ENCODE measurements around the gene AP1G1. TPM values are rescaled to one million over a fixed set of nuclear protein-coding genes. Genes with fewer than 3 reads are reported as not detected.

The AP1G1 gene
- total and polyA plus RNA-seq, 2 of the 4 experiments (the other 2 are of a cell fraction), result 48.3 to 86.7 TPM

GRCh38 chr16:71707199-71707598 is 101.4 kb downstream of the AP1G1 start:
- Histone ChIP-seq H3K4ac (ENCODE audit: low read depth, low read length) (no peak overlapping the region), H3K27ac (ENCODE audit: insufficient read depth, low read length) (no peak overlapping the region), H3K27me3 (ENCODE audit: control insufficient read depth, insufficient read depth, low read length) (no peaks in the 10 kb centered on the region), H2AK9ac (replicated peaks; ENCODE audit: low read depth, low read length, poor library complexity) (no peak overlapping the region), H2AFZ (replicated peaks; ENCODE audit: low read length, poor library complexity) (no peak overlapping the region), H4K20me1 (ENCODE audit: insufficient read depth, low read length) (peaks cover 10% of the 10 kb centered on the region; the same call in 1 of the 2 replicates), H3K4me3 (ENCODE audit: insufficient read depth, low read depth, low read length) (no peak overlapping the region), H3K9ac (ENCODE audit: low read depth, low read length) (no peak overlapping the region), H3K4me2 (ENCODE audit: low read depth, low read length) (no peak overlapping the region), H4K8ac (ENCODE audit: low read depth in 2 of 2, low read length in 2 of 2) (no peak overlapping the region), H3K56ac (ENCODE audit: extremely low read depth, insufficient read depth, low read length) (no peak overlapping the region), H2AK5ac (ENCODE audit: low read depth, low read length) (no peak overlapping the region), H3K14ac (replicated peaks; ENCODE audit: low read depth, low read length) (no peak overlapping the region), H3K36me3 (ENCODE audit: control insufficient read depth, insufficient read depth, low read length) (0 out of 2 replicates have a peak, but pooled peaks cover 1% of the 10 kb centered on the region), H2BK5ac (ENCODE audit: low read depth, low read length, poor library complexity, severe bottlenecking) (no peak overlapping the region), H2BK20ac (ENCODE audit: low read depth, low read length) (no peak overlapping the region), H3K9me1 (ENCODE audit: insufficient read depth, low read length) (no peaks in the 10 kb centered on the region), H4K91ac (ENCODE audit: insufficient read depth, low read depth, low read length) (no peak overlapping the region), H2BK15ac (ENCODE audit: low read depth, low read length) (no peak overlapping the region), H4K5ac (ENCODE audit: low read depth, low read length) (no peak overlapping the region), H2BK120ac (ENCODE audit: low read depth, low read length) (no peak overlapping the region), H3K23ac (ENCODE audit: low read depth, low read length) (no peak overlapping the region), H3K4me1 (ENCODE audit: control insufficient read depth, insufficient read depth, low read length) (peaks cover 6% of the 10 kb centered on the region), H3K18ac (ENCODE audit: low read depth, low read length) (no peak overlapping the region), H3K79me1 (ENCODE audit: low read depth in 1 of 2, low read length in 2 of 2) (peaks cover 21 to 41% of the 10 kb centered on the region in 2 experiments), H3K9me3 (ENCODE audit: control insufficient read depth, insufficient read depth, low read length) (no peaks in the 10 kb centered on the region)
- ChIA-PET CTCF (interaction anchor here (1.0 kb wide), 1 partner anchor 139 kb away, joined by 3 read pairs; no protein-coding TSS in a partner anchor), POLR2A (ENCODE audit: unreplicated experiment) (no interaction called here)
- BruUV-seq (replicated peaks), result no TSS peak
- dilution Hi-C loops (cut with HindIII; ENCODE audit: low sequenced_read_pairs, unreplicated experiment), result no loop called here
- TF ChIP-seq MAZ (IDR thresholded peaks at IDR 0.05; ENCODE audit: borderline replicate concordance, low read depth, low read length), result no peak
- TF ChIP-seq NFE2L2 (IDR thresholded peaks at IDR 0.05; ENCODE audit: low read depth, low read length), result no peak
- WGBS, 2 experiments (ENCODE audit: extremely low coverage in 2 of 2, insufficient read length in 1 of 2), result no CpG with 5 or more reads among the region's 7 CpGs
- no peak for DNase-seq
- no peak for ATAC-seq (ENCODE audit: low read depth)
- in situ Hi-C loops (cut with MboI; ENCODE audit: low sequenced_read_pairs), result no loop called here
- intact Hi-C loops (cut with micrococcal nuclease), result no loop called here

Measured in IMR-90 (cell line).